OCI-LY1 (cell line): ENCODE results near the gene CPXM1.

Source experiments
- H2AFZ ChIP-seq: fragments of 200-600 bp; sonication (generic), shearing (Covaris generic); 2 replicates; pipeline ENCODE4 v1.6.0; 2014; ENCODE audit warnings: antibody characterized with exemption, mild to moderate bottlenecking, low read length
- H3F3A ChIP-seq: fragments of 200-600 bp; sonication (generic), shearing (Covaris generic); 2 replicates; pipeline ENCODE4 v1.6.0; 2014; ENCODE audit warnings: mild to moderate bottlenecking, antibody characterized with exemption, low read length, moderate library complexity; ENCODE audit not compliant: insufficient read depth
- H3K27ac ChIP-seq: fragments of 200-600 bp; sonication (generic); 2 replicates; pipeline ENCODE4 v1.5.1; 2014; ENCODE audit warnings: low read length, mixed run types, mild to moderate bottlenecking, low read depth; ENCODE audit not compliant: poor library complexity, severe bottlenecking
- H3K27me3 ChIP-seq: fragments of 200-600 bp; sonication (generic); 2 replicates; pipeline ENCODE4 v1.6.0; 2014; ENCODE audit warnings: antibody characterized with exemption, mild to moderate bottlenecking, low read length, moderate library complexity; ENCODE audit not compliant: insufficient read depth
- H3K36me3 ChIP-seq: fragments of 200-600 bp; sonication (generic); 2 replicates; pipeline ENCODE4 v1.6.1; 2014; ENCODE audit warnings: mild to moderate bottlenecking, antibody characterized with exemption, low read length, moderate library complexity, mixed read lengths; ENCODE audit not compliant: insufficient read depth
- H3K4me1 ChIP-seq: fragments of 200-600 bp; sonication (generic); 2 replicates; pipeline ENCODE4 v1.5.1; 2014; ENCODE audit warnings: mild to moderate bottlenecking, low read length, moderate library complexity; ENCODE audit not compliant: insufficient read depth, severe bottlenecking
- H3K4me2 ChIP-seq: fragments of 200-600 bp; sonication (generic), shearing (Covaris generic); 2 replicates; pipeline ENCODE4 v1.6.1; 2014; ENCODE audit warnings: low read length
- H3K4me3 ChIP-seq: fragments of 200-600 bp; sonication (generic); 2 replicates; pipeline ENCODE4 v1.5.1; 2014; ENCODE audit warnings: low read length, low read depth, mild to moderate bottlenecking, mixed read lengths; ENCODE audit not compliant: poor library complexity, severe bottlenecking
- H3K79me2 ChIP-seq: fragments of 200-600 bp; shearing (Covaris generic); 2 replicates; pipeline ENCODE4 v1.6.1; 2016; ENCODE audit warnings: mixed run types, low read length, mixed read lengths; ENCODE audit not compliant: insufficient read depth
- H3K9ac ChIP-seq: fragments of 200-600 bp; sonication (generic), shearing (Covaris generic); 2 replicates; pipeline ENCODE4 v1.6.1; 2014; ENCODE audit warnings: mild to moderate bottlenecking, low read length, mixed read lengths
- H3K9me2 ChIP-seq: fragments of 200-600 bp; sonication (generic), shearing (Covaris generic); 2 replicates; pipeline ENCODE4 v1.6.1; 2014; ENCODE audit warnings: low read depth, mild to moderate bottlenecking, low read length, mixed read lengths
- H3K9me3 ChIP-seq: fragments of 200-600 bp; shearing (Covaris generic); 2 replicates; pipeline ENCODE4 v1.6.1; 2014; ENCODE audit warnings: low read length, mixed read lengths
- H4K20me1 ChIP-seq: fragments of 200-600 bp; sonication (generic), shearing (Covaris generic); 2 replicates; pipeline ENCODE4 v1.6.0; 2016; ENCODE audit warnings: mild to moderate bottlenecking, low read length; ENCODE audit not compliant: insufficient read depth
- CTCF ChIP-seq: fragments of 200-600 bp; sonication (generic), shearing (Covaris generic); IDR thresholded peaks from 2 replicates; pipeline ENCODE4 v1.5.1; 2017; ENCODE audit warnings: mild to moderate bottlenecking, antibody characterized with exemption, low read length, moderate library complexity, mixed read lengths
- EZH2 ChIP-seq: fragments of 200-600 bp; sonication (generic), shearing (Covaris generic); IDR thresholded peaks from 2 replicates; pipeline ENCODE4 v1.8.0; 2017; ENCODE audit warnings: borderline replicate concordance, mixed run types, mild to moderate bottlenecking, antibody characterized with exemption, low read length, moderate library complexity, mixed read lengths

CPXM1 gene

GRCh38 chr20:2793471-2793870 lies 7.0 kb downstream of the CPXM1 start:
- H3K4me3 ChIP-seq: no peak overlapping the region
- H3K79me2 ChIP-seq: no peaks in the 10 kb centered on the region
- TF ChIP-seq CTCF (no peak), EZH2 (no peak)
- H3K9ac ChIP-seq: no peak overlapping the region
- peaks cover 9% of the 10 kb centered on the region; the same call in 1 of the 2 replicates for H3K27me3 ChIP-seq
- no peaks in the 10 kb centered on the region for H3K4me1 ChIP-seq
- no peak overlapping the region for H3K4me2 ChIP-seq
- no peaks in the 10 kb centered on the region for H3F3A ChIP-seq
- H3K36me3 ChIP-seq: no peaks in the 10 kb centered on the region
- H3K9me2 ChIP-seq: no peaks in the 10 kb centered on the region
- H3K27ac ChIP-seq: no peak overlapping the region
- no peaks in the 10 kb centered on the region for H3K9me3 ChIP-seq
- H2AFZ ChIP-seq: no peak overlapping the region
- no peaks in the 10 kb centered on the region for H4K20me1 ChIP-seq

- no peaks in the 10 kb centered on the region for H3K9me3 ChIP-seq
- no peaks in the 10 kb centered on the region for H3K79me2 ChIP-seq
- H3K9ac ChIP-seq: no peak overlapping the region
- no peak overlapping the region for H2AFZ ChIP-seq
- no peaks in the 10 kb centered on the region for H3K9me2 ChIP-seq
- H3K4me2 ChIP-seq: no peak overlapping the region
- no peak for TF ChIP-seq EZH2
- TF ChIP-seq CTCF: no peak
- H4K20me1 ChIP-seq: no peaks in the 10 kb centered on the region
- no peaks in the 10 kb centered on the region for H3K27me3 ChIP-seq
- no peaks in the 10 kb centered on the region for H3K4me1 ChIP-seq
- no peaks in the 10 kb centered on the region for H3K36me3 ChIP-seq
- no peaks in the 10 kb centered on the region for H3F3A ChIP-seq
- H3K27ac ChIP-seq: no peak overlapping the region
- no peak overlapping the region for H3K4me3 ChIP-seq
Measured at GRCh38 chr20:2783908-2784566, 16.4 kb downstream of the CPXM1 start.

GRCh38 chr20:2780948-2781347 lies 19.5 kb downstream of the CPXM1 start:
- Histone ChIP-seq H3K36me3 (no peaks in the 10 kb centered on the region), H4K20me1 (no peaks in the 10 kb centered on the region), H3K9me2 (no peaks in the 10 kb centered on the region), H3K9ac (no peak overlapping the region), H3K79me2 (no peaks in the 10 kb centered on the region), H2AFZ (no peak overlapping the region), H3K27me3 (no peaks in the 10 kb centered on the region), H3K4me3 (no peak overlapping the region), H3K4me2 (no peak overlapping the region), H3K4me1 (no peaks in the 10 kb centered on the region), H3K9me3 (no peaks in the 10 kb centered on the region), H3F3A (no peaks in the 10 kb centered on the region), H3K27ac (no peak overlapping the region)
- TF ChIP-seq EZH2 (no peak), CTCF (peak; percentile 20; the same call in 1 of the 2 replicates)
